K562 (cell line): ENCODE measurements around the gene DENND1A. TPM values are rescaled to one million over a fixed set of nuclear protein-coding genes. Genes with fewer than 3 reads are reported as not detected.

ENCODE experiments used
- ATAC-seq: fragments of 200-7000 bp; cut with Tn5 transposase; 3 replicates; pipeline ENCODE4 v1.9.1; 2020; ENCODE audit warnings: moderate library complexity
- BruUV-seq: library from RNA; stranded (reverse); fragments of 400-500 nt; replicated peaks from 2 replicates; lab custom pipeline; 2021; lab: Mats Ljungman, UMichigan
- CTCF ChIA-PET: fragments of 300-600 bp; formaldehyde crosslinking; extraction: SDS; loops from one replicate; lab custom pipeline; 2021; ENCODE audit warnings: low intra/inter-chr PET ratio; lab: Yijun Ruan, JAX
- POLR2A ChIA-PET: fragments of 300-600, 350-650 bp; sonication (Branson Sonifier 250); formaldehyde crosslinking; extraction: SDS; loops from one replicate; lab custom pipeline; 2021; ENCODE audit warnings: antibody characterized with exemption, inconsistent platforms; lab: Yijun Ruan, JAX
- DNase-seq, 4 experiments: peaks; one replicate each; pipeline versions ENCODE4 v3.0.0 to v3.0.0-alpha.2; 2011 to 2018; ENCODE audit warnings: low spot score in 3 of 4, mixed read lengths in 3 of 4; ENCODE audit errors: extremely low read depth in 1 of 4
- FAIRE-seq: peaks from 2 replicates; lab custom pipeline; 2011; peaks lifted over from hg19 to GRCh38; lab: Jason Lieb, UNC
- H2AFZ ChIP-seq: 2 replicates; pipeline ENCODE4 v1.6.0; 2011; ENCODE audit warnings: low read depth, low read length, control low read depth, inconsistent platforms
- H3K27ac ChIP-seq: fragments of 200-600 bp; 3 replicates; pipeline ENCODE4 v1.8.0; 2011; ENCODE audit warnings: low read depth, mild to moderate bottlenecking, control low read depth, inconsistent platforms, low read length, moderate library complexity, mixed read lengths; ENCODE audit errors: extremely low read depth
- H3K27me3 ChIP-seq, 2 experiments: fragments of 300-600 bp in 1 of 2; 2 replicates in 1 of 2; 3 replicates in 1 of 2; pipeline versions ENCODE4 v1.6.0 to v1.8.0; 2011; ENCODE audit warnings: inconsistent platforms in 2 of 2, low read length in 2 of 2, mild to moderate bottlenecking in 1 of 2, mixed read lengths in 1 of 2, moderate library complexity in 1 of 2; ENCODE audit not compliant: control insufficient read depth in 2 of 2, insufficient read depth in 2 of 2
- H3K36me3 ChIP-seq: fragments of 300-600 bp; 3 replicates; pipeline ENCODE4 v1.8.0; 2011; ENCODE audit warnings: mild to moderate bottlenecking, low read length, inconsistent platforms; ENCODE audit not compliant: control insufficient read depth, insufficient read depth
- H3K4me1 ChIP-seq, 2 experiments: fragments of 200-600 bp in 1 of 2; replicated peaks in 1 of 2; 2 replicates in 1 of 2; 3 replicates in 1 of 2; pipeline versions ENCODE4 v1.5.1 to v1.8.0; 2011; ENCODE audit warnings: inconsistent platforms in 2 of 2, low read length in 2 of 2, mild to moderate bottlenecking in 1 of 2, mixed read lengths in 1 of 2, moderate library complexity in 1 of 2; ENCODE audit not compliant: control insufficient read depth in 2 of 2, insufficient read depth in 2 of 2
- H3K4me2 ChIP-seq: 2 replicates; pipeline ENCODE4 v1.6.1; 2011; ENCODE audit warnings: low read length, control low read depth, inconsistent platforms, mixed read lengths; ENCODE audit not compliant: insufficient read depth
- H3K4me3 ChIP-seq: fragments of 200-600 bp; sonication (generic), shearing (Covaris generic); 2 replicates; pipeline ENCODE4 v1.5.1; 2016; ENCODE audit warnings: control low read depth, inconsistent platforms
- H3K79me2 ChIP-seq: fragments of 200-600 bp; 3 replicates; pipeline ENCODE4 v1.8.0; 2011; ENCODE audit warnings: low read length, inconsistent platforms; ENCODE audit not compliant: control insufficient read depth, insufficient read depth
- H3K9ac ChIP-seq, 2 experiments: 2 replicates each; pipeline versions ENCODE4 v1.6.0 to v1.6.1; 2011; ENCODE audit warnings: low read depth in 2 of 2, low read length in 2 of 2, control low read depth in 1 of 2, inconsistent platforms in 1 of 2, mild to moderate bottlenecking in 1 of 2, mixed read lengths in 1 of 2; ENCODE audit not compliant: insufficient read depth in 1 of 2
- H3K9me1 ChIP-seq: one replicate; pipeline ENCODE4 v1.6.0; 2011; ENCODE audit warnings: inconsistent platforms, mild to moderate bottlenecking, low read length, moderate library complexity; ENCODE audit not compliant: control insufficient read depth, insufficient read depth
- H3K9me3 ChIP-seq: replicated peaks from 2 replicates; pipeline ENCODE4 v1.5.1; 2011; ENCODE audit warnings: low read depth, low read length, inconsistent platforms; ENCODE audit not compliant: control insufficient read depth, insufficient read depth
- H4K20me1 ChIP-seq: replicated peaks from 2 replicates; pipeline ENCODE4 v1.6.1; 2011; ENCODE audit warnings: low read length, inconsistent platforms, mixed read lengths; ENCODE audit not compliant: control insufficient read depth, insufficient read depth
- ARID4B ChIP-seq: sonication (generic); formaldehyde crosslinking; IDR thresholded peaks from 2 replicates; pipeline ENCODE4 v1.8.0; 2022; ENCODE audit warnings: mild to moderate bottlenecking, missing genetic modification reagents
- ATF7 ChIP-seq: fragments of 450-650 bp; IDR thresholded peaks from 2 replicates; pipeline ENCODE4 v1.7.1; 2014; ENCODE audit warnings: mild to moderate bottlenecking, moderate library complexity
- FOXK2 ChIP-seq, 2 experiments: fragments of 450-650 bp; IDR thresholded peaks in 1 of 2; conservative IDR thresholded peaks in 1 of 2; 2 replicates each; pipeline ENCODE4 v1.6.1; 2016; ENCODE audit warnings: low read depth in 2 of 2, mild to moderate bottlenecking in 1 of 2
- MIER1 ChIP-seq: fragments of 450-650 bp; IDR thresholded peaks from 2 replicates; pipeline ENCODE4 v1.6.1; 2016; ENCODE audit warnings: antibody characterized with exemption, mild to moderate bottlenecking, low read depth
- MTA2 ChIP-seq: fragments of 450-650 bp; IDR thresholded peaks from 2 replicates; pipeline ENCODE4 v1.6.1; 2016; ENCODE audit warnings: low read depth
- NEUROD1 ChIP-seq: fragments of 150-350 bp; IDR thresholded peaks from 2 replicates; pipeline ENCODE4 v1.6.1; 2014; ENCODE audit warnings: borderline replicate concordance, low read length, low read depth; ENCODE audit not compliant: partially characterized antibody
- NFIC ChIP-seq: fragments of 450-650 bp; IDR thresholded peaks from 2 replicates; pipeline ENCODE4 v1.6.1; 2017; ENCODE audit warnings: mild to moderate bottlenecking, inconsistent platforms
- TEAD1 ChIP-seq, 2 experiments: fragments of 450-650 bp in 1 of 2; sonication (generic) in 1 of 2; formaldehyde crosslinking; IDR thresholded peaks; 2 replicates each; pipeline versions ENCODE4 v1.4.0 to v1.8.0; 2020 to 2022; ENCODE audit warnings: mild to moderate bottlenecking in 2 of 2, missing genetic modification reagents in 1 of 2
- ZNF347 ChIP-seq: fragments of 450-650 bp; formaldehyde crosslinking; IDR thresholded peaks from 2 replicates; pipeline ENCODE4 v1.4.0; 2020; ENCODE audit warnings: low read depth, mild to moderate bottlenecking, moderate library complexity
- ZNF696 ChIP-seq: fragments of 250-450 bp; sonication (Bioruptor Pico); conservative IDR thresholded peaks from 2 replicates; pipeline ENCODE4 v1.4.0; 2020; ENCODE audit warnings: mild to moderate bottlenecking, moderate library complexity
- ZNF75A ChIP-seq: fragments of 450-650 bp; formaldehyde crosslinking; IDR thresholded peaks from 2 replicates; pipeline ENCODE4 v1.4.0; 2020; ENCODE audit warnings: mild to moderate bottlenecking
- ZNF830 ChIP-seq: fragments of 250-450 bp; sonication (Bioruptor Pico); IDR thresholded peaks from 2 replicates; pipeline ENCODE4 v1.5.0; 2021; ENCODE audit warnings: mild to moderate bottlenecking
- WGBS: fragments of 100-300 bp; shearing (Covaris generic); methylation state at CpG from one replicate; pipeline ENCODE4 v1.1.6; 2016; ENCODE audit warnings: low coverage, mixed read lengths; ENCODE audit not compliant: insufficient coverage; ENCODE audit errors: missing lambda C conversion rate; 5-methylcytosine and 5-hydroxymethylcytosine counted together
- in situ Hi-C: fragments of 300-500 bp; cut with MboI; formaldehyde crosslinking; loops from 4 replicates; pipeline ENCODE4 v1.15.0; 2018; ENCODE audit warnings: inconsistent platforms, mixed read lengths
- intact Hi-C: fragments of 100-400 bp; cut with micrococcal nuclease; formaldehyde crosslinking; loops from 2 replicates; pipeline ENCODE4 v1.14.2; 2022
- polyA plus RNA-seq, 8 experiments: library from polyadenylated mRNA; depleted of rRNA in 4 of 8; stranded (reverse) in 5 of 8; unstranded in 3 of 8; fragments of >200 nt; fragmentation: Nextera tagmentation in 2 of 8; fragmentation: Illumina TruSeq in 1 of 8; extraction: Ambion mirVana in 2 of 8; extraction: Trizol in 1 of 8; gene quantifications; 2 replicates each; pipeline versions ENCODE4 v1.2.1 to v1.2.3, GENCODE V29; 2011 to 2014; ENCODE audit warnings: inconsistent platforms in 1 of 8, missing spikeins in 1 of 8
- total RNA-seq, 7 experiments: library from RNA; depleted of rRNA in 6 of 7; stranded (reverse); fragments of >200 nt in 6 of 7; fragmentation: Illumina TruSeq in 2 of 7; extraction: Trizol in 2 of 7; gene quantifications; 2 replicates each; pipeline versions ENCODE4 v1.2.1 to v1.2.3, GENCODE V29; 2011 to 2021; ENCODE audit warnings: low replicate concordance in 1 of 7

The DENND1A gene
- total and polyA plus RNA-seq, 9 of the 15 experiments (the other 6 are each of a cell fraction or from before 2014, with no cell fraction given) = 7.6 to 29.5 (median 15.7) TPM

- Histone ChIP-seq H3K4me3 (no peak overlapping the region), H2AFZ (no peak overlapping the region), H3K27me3 (no peaks in the 10 kb centered on the region), H3K4me1 (no peaks in the 10 kb centered on the region), H4K20me1 (no peaks in the 10 kb centered on the region), H3K9ac (no peak overlapping the region), H3K9me3 (peaks cover 3% of the 10 kb centered on the region; the same call in 1 of the 2 replicates), H3K4me2 (no peak overlapping the region), H3K27ac (no peak overlapping the region), H3K36me3 (no peaks in the 10 kb centered on the region), H3K79me2 (no peaks in the 10 kb centered on the region), H3K9me1 (no peaks in the 10 kb centered on the region)
- ChIA-PET POLR2A (interaction anchor here (0.6 to 0.7 kb wide), 3 partner anchors 12 to 16 kb away, joined by 3 to 5 read pairs (median 4); no protein-coding TSS in a partner anchor), CTCF (no interaction called here)
- TF ChIP-seq NFIC (no peak), ZNF830 (no peak), TEAD1 (CRISPR knock-in tag; IDR thresholded peaks at IDR 0.05) (no peak), ZNF75A (CRISPR knock-in tag) (no peak), MIER1 (no peak), ZNF696 (CRISPR knock-in tag) (no peak), ARID4B (no peak), FOXK2 (conservative IDR thresholded peaks at IDR 0.05 in 1 of 2, IDR thresholded peaks at IDR 0.05 in 1 of 2; ENCODE audit: low read depth in 2 of 2) (no peak), ZNF347 (no peak), NEUROD1 (no peak), MTA2 (no peak), ATF7 (no peak)
- no TSS peak for BruUV-seq
- DNase-seq = no peak
- in situ Hi-C loops = no loop called here
- ATAC-seq = no peak
- FAIRE-seq = no peak
- intact Hi-C loops = no loop called here
- WGBS = 100% methylated on average over 2 of the region's 2 CpGs
Measured at GRCh38 chr9:123852403-123852802, 77.5 kb downstream of the DENND1A start.
